ENCODE results near the gene POLR1A. TPM values are rescaled to one million over a fixed set of nuclear protein-coding genes. Genes with fewer than 3 reads are reported as not detected.

POLR1A gene
- total RNA-seq, 1 experiment from 2014 or later, result 47.5 TPM

GRCh38 chr2:86094229-86094628 lies 11.5 kb downstream of the POLR1A start (continued):
- TF ChIP-seq ATF3 (CRISPR knock-in tag; conservative IDR thresholded peaks at IDR 0.05), result no peak
- TF ChIP-seq ZSCAN18 (CRISPR knock-in tag; IDR thresholded peaks at IDR 0.05), result no peak

GRCh38 chr2:86087936-86088850 lies 17.5 kb downstream of the POLR1A start:
- no peaks in the 10 kb centered on the region for H3K4me1 Mint-ChIP-seq
- no peaks in the 10 kb centered on the region for H3K27me3 Mint-ChIP-seq (ENCODE audit: low read depth)
- no peak for DNase-seq (ENCODE audit: low spot score)
- no peaks in the 10 kb centered on the region for H3K9me3 Mint-ChIP-seq
- TF ChIP-seq TCF7 (CRISPR knock-in tag; IDR thresholded peaks at IDR 0.05; ENCODE audit: low read depth), result no peak
- TF ChIP-seq CTCF (IDR thresholded peaks at IDR 0.05), result peak; percentile 35; the same call in 1 of the 2 replicates
- ChIA-PET CTCF (interaction anchor here (0.6 to 2.1 kb wide), 22 partner anchors 8 to 451 kb away, joined by 3 to 24 read pairs (median 4); partner anchors contain the start of genes POLR1A and PTCD3), POLR2A (interaction anchor here (0.5 kb wide), 1 partner anchor 599 kb away, joined by 4 read pairs; no protein-coding TSS in a partner anchor)
- ATAC-seq, result peak; percentile 68
- H3K36me3 Mint-ChIP-seq, result peaks cover 53% of the 10 kb centered on the region
- H3K4me3 Mint-ChIP-seq, result no peak overlapping the region
- no peak overlapping the region for H3K27ac Mint-ChIP-seq

- Mint-ChIP-seq H3K4me1 (no peaks in the 10 kb centered on the region), H3K27me3 (ENCODE audit: low read depth) (no peaks in the 10 kb centered on the region), H3K36me3 (peaks cover 56% of the 10 kb centered on the region), H3K4me3 (no peak overlapping the region), H3K9me3 (no peaks in the 10 kb centered on the region), H3K27ac (no peak overlapping the region)
- no peak for ATAC-seq
- no peak for DNase-seq (ENCODE audit: low spot score)
- CTCF ChIA-PET, result no interaction called here
- POLR2A ChIA-PET, result no interaction called here
- TF ChIP-seq AR (CRISPR knock-in tag; IDR thresholded peaks at IDR 0.05), result no peak
- TF ChIP-seq TP53 (CRISPR knock-in tag; IDR thresholded peaks at IDR 0.05), result no peak
- TF ChIP-seq SP1 (CRISPR knock-in tag; conservative IDR thresholded peaks at IDR 0.05), result no peak
- no peak for TF ChIP-seq FOXP4 (CRISPR knock-in tag; IDR thresholded peaks at IDR 0.05)
- no peak for TF ChIP-seq JUN (CRISPR knock-in tag; IDR thresholded peaks at IDR 0.05)
- no peak for TF ChIP-seq ZNF425 (CRISPR knock-in tag; conservative IDR thresholded peaks at IDR 0.05)
- TF ChIP-seq ERG (CRISPR knock-in tag; IDR thresholded peaks at IDR 0.05), result no peak
- no peak for TF ChIP-seq SMAD4 (CRISPR knock-in tag; IDR thresholded peaks at IDR 0.05)
- no peak for TF ChIP-seq HMGXB4 (CRISPR knock-in tag; IDR thresholded peaks at IDR 0.05)
- TF ChIP-seq OVOL2 (CRISPR knock-in tag; IDR thresholded peaks at IDR 0.05; ENCODE audit: borderline replicate concordance), result no peak
- TF ChIP-seq ZNF671 (CRISPR knock-in tag; IDR thresholded peaks at IDR 0.05), result no peak
- TF ChIP-seq RORB (CRISPR knock-in tag; IDR thresholded peaks at IDR 0.05), result no peak
- no peak for TF ChIP-seq TEAD1 (CRISPR knock-in tag; IDR thresholded peaks at IDR 0.05)
- TF ChIP-seq CREB1 (CRISPR knock-in tag; IDR thresholded peaks at IDR 0.05), result no peak
These were observed 22.9 kb downstream of the POLR1A start for GRCh38 chr2:86082756-86083155.
